Measurements from ENCODE around the gene MYO18A.

The MYO18A gene

DNA sequence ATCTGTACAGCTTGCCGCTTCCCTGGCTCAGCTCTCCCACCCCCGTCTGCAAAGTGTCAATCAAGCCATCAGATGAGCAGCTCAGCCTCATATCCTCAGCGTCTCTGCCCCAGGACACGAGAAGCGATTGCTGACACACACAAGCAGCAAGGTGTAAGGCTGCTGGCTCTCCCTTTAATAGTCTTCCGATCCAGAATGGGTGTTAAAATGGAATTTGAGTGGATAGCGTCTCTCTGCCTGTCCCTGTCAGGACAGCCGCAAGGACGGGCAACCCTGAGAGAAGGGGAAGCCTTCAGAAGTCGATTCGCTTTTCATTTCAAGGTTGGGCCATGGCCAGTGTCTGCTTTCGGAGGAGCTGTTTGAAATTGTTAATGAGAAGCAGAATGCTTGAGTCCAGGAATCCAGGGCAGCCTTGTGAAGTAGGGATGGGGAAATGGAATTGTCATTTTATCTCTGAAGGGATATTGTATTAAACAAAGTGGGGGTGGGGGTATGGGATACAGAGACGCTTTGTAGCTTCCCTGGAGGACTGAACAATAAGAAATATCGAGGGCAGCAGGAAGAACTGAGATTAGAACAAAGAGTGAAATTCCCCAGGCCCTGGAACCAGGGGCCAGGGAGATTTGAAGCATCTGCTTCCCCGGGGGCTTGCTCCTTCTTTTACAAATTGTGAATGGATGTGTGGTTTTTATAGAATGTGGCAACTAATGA lies 142.0 kb downstream of the MYO18A start:
- no peaks in the 10 kb centered on the region for H3K27me3 ChIP-seq (ENCODE audit: insufficient read depth, poor library complexity, severe bottlenecking)

DNA sequence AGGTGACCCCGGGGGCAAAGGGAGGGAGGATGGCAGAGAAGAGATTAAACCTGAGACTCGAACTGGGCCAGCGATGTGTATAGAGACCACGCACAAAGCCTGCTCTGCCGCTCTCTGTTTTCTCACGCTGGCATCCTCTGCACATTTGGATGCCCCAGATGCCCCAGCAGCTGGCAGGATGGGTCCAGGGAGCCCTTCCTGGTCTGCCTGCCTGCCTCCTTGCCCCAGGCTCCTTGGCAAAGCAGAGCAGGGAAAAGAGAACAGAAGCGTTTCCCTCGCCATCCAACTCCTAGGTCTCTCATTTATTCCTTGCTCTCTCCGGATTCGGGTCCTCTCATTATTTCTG lies 142.5 kb downstream of the MYO18A start:
- DNase-seq (ENCODE audit: low read depth in 1 of 2, low spot score in 1 of 2), result no peak
- H3K4me3 ChIP-seq (replicated peaks; ENCODE audit: insufficient read depth, low read length), result no peak overlapping the region
- no peak overlapping the region for H3K27ac ChIP-seq (replicated peaks)
- H3K27me3 ChIP-seq (ENCODE audit: insufficient read depth, poor library complexity, severe bottlenecking), result peaks cover 1% of the 10 kb centered on the region
- no peak for TF ChIP-seq POLR2AphosphoS5 (IDR thresholded peaks at IDR 0.05; ENCODE audit: low read depth)

More for the DNA sequence above, 142.0 kb downstream of the MYO18A start:
- no peak for DNase-seq (ENCODE audit: low read depth in 1 of 2, low spot score in 1 of 2)
- TF ChIP-seq, protein P1, sequence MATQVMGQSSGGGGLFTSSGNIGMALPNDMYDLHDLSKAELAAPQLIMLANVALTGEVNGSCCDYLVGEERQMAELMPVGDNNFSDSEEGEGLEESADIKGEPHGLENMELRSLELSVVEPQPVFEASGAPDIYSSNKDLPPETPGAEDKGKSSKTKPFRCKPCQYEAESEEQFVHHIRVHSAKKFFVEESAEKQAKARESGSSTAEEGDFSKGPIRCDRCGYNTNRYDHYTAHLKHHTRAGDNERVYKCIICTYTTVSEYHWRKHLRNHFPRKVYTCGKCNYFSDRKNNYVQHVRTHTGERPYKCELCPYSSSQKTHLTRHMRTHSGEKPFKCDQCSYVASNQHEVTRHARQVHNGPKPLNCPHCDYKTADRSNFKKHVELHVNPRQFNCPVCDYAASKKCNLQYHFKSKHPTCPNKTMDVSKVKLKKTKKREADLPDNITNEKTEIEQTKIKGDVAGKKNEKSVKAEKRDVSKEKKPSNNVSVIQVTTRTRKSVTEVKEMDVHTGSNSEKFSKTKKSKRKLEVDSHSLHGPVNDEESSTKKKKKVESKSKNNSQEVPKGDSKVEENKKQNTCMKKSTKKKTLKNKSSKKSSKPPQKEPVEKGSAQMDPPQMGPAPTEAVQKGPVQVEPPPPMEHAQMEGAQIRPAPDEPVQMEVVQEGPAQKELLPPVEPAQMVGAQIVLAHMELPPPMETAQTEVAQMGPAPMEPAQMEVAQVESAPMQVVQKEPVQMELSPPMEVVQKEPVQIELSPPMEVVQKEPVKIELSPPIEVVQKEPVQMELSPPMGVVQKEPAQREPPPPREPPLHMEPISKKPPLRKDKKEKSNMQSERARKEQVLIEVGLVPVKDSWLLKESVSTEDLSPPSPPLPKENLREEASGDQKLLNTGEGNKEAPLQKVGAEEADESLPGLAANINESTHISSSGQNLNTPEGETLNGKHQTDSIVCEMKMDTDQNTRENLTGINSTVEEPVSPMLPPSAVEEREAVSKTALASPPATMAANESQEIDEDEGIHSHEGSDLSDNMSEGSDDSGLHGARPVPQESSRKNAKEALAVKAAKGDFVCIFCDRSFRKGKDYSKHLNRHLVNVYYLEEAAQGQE (IDR thresholded peaks at IDR 0.05; ENCODE audit: insufficient replicate concordance, low read depth), result no peak
- TF ChIP-seq, protein P2, sequence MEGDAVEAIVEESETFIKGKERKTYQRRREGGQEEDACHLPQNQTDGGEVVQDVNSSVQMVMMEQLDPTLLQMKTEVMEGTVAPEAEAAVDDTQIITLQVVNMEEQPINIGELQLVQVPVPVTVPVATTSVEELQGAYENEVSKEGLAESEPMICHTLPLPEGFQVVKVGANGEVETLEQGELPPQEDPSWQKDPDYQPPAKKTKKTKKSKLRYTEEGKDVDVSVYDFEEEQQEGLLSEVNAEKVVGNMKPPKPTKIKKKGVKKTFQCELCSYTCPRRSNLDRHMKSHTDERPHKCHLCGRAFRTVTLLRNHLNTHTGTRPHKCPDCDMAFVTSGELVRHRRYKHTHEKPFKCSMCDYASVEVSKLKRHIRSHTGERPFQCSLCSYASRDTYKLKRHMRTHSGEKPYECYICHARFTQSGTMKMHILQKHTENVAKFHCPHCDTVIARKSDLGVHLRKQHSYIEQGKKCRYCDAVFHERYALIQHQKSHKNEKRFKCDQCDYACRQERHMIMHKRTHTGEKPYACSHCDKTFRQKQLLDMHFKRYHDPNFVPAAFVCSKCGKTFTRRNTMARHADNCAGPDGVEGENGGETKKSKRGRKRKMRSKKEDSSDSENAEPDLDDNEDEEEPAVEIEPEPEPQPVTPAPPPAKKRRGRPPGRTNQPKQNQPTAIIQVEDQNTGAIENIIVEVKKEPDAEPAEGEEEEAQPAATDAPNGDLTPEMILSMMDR (IDR thresholded peaks at IDR 0.05; ENCODE audit: insufficient read depth, low read length), result no peak
- TF ChIP-seq GABPA (IDR thresholded peaks at IDR 0.05; ENCODE audit: low read depth) (no peak), POLR2AphosphoS5 (IDR thresholded peaks at IDR 0.05; ENCODE audit: low read depth) (no peak), SPI1 (IDR thresholded peaks at IDR 0.05; ENCODE audit: borderline replicate concordance, low read depth) (no peak)
- Histone ChIP-seq H3K27ac (replicated peaks) (no peak overlapping the region), H3K4me3 (replicated peaks; ENCODE audit: insufficient read depth, low read length) (no peak overlapping the region)

DNA sequence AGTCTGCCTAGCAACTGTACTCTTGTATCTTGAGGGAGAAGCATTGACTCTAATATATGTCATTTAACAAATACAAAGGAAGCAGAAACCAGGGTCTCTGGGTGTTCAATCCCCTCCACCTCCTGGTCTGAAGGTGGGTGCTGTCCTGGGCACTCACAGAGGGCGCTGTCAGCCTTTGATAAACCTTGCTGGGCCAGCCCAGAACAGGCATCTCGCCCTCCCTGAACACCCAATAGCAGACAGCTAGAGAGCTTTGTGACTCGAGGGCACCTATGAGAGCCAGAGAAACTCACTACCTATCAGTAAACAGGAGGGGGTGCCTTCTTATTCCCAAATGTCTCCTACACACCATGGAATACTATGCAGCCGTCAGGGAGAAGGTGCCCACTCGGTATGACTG lies 143.6 kb downstream of the MYO18A start:
- no peak for TF ChIP-seq POLR2AphosphoS5 (IDR thresholded peaks at IDR 0.05; ENCODE audit: low read depth)
- no peak for TF ChIP-seq SPI1 (IDR thresholded peaks at IDR 0.05; ENCODE audit: borderline replicate concordance, low read depth)
- TF ChIP-seq, protein P1 (IDR thresholded peaks at IDR 0.05; ENCODE audit: insufficient replicate concordance, low read depth), result no peak
- TF ChIP-seq GABPA (IDR thresholded peaks at IDR 0.05; ENCODE audit: low read depth), result no peak
- TF ChIP-seq, protein P2 (IDR thresholded peaks at IDR 0.05; ENCODE audit: insufficient read depth, low read length), result no peak
- H3K27me3 ChIP-seq (ENCODE audit: insufficient read depth, poor library complexity, severe bottlenecking), result peaks cover 6% of the 10 kb centered on the region
- no peak overlapping the region for H3K4me3 ChIP-seq (replicated peaks; ENCODE audit: insufficient read depth, low read length)
- no peak overlapping the region for H3K27ac ChIP-seq (replicated peaks)
- no peak for DNase-seq (ENCODE audit: low read depth in 1 of 2, low spot score in 1 of 2)

DNA sequence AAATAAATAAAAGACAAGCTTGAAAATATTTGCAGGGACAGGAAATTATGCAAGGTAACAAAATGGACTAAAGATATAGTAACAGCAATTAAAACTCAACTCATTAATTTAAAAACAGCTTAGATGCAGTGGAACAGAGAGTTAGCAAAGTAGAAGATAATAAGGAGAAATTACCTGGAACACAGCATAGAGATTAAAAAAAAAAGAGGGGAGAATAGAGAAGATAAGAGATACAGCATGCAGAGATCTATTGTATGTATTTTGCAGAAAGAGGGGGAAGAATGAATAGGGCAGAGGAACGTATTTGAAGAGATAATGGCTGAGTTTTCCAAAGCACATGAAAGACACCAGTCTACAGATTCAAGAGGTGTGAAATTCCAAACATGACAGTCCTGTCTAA lies 145.7 kb downstream of the MYO18A start:
- no peak for DNase-seq (ENCODE audit: low read depth in 1 of 2, low spot score in 1 of 2)
- Histone ChIP-seq H3K27me3 (ENCODE audit: insufficient read depth, poor library complexity, severe bottlenecking) (peaks cover 6% of the 10 kb centered on the region), H3K27ac (replicated peaks) (no peak overlapping the region), H3K4me3 (replicated peaks; ENCODE audit: insufficient read depth, low read length) (no peak overlapping the region)
- TF ChIP-seq, protein P1 (IDR thresholded peaks at IDR 0.05; ENCODE audit: insufficient replicate concordance, low read depth), result no peak
- TF ChIP-seq, protein P2 (IDR thresholded peaks at IDR 0.05; ENCODE audit: insufficient read depth, low read length), result no peak
- no peak for TF ChIP-seq GABPA (IDR thresholded peaks at IDR 0.05; ENCODE audit: low read depth)
- no peak for TF ChIP-seq POLR2AphosphoS5 (IDR thresholded peaks at IDR 0.05; ENCODE audit: low read depth)
- no peak for TF ChIP-seq SPI1 (IDR thresholded peaks at IDR 0.05; ENCODE audit: borderline replicate concordance, low read depth)
